Suppressor macrophage treated with lipopolysaccharide for 1 hour (primary cell): ENCODE data around the gene TTYH3.
"Not testable (repeated sequence)": the region's sequence is repeated elsewhere in the genome, so short reads cannot be mapped to it uniquely, and the experiment has no call there.

Source experiments
- DNase-seq, 3 donors: peaks; one replicate each; pipeline ENCODE4 v3.0.0-alpha.2; 2020 to 2022

The TTYH3 gene, protein sequence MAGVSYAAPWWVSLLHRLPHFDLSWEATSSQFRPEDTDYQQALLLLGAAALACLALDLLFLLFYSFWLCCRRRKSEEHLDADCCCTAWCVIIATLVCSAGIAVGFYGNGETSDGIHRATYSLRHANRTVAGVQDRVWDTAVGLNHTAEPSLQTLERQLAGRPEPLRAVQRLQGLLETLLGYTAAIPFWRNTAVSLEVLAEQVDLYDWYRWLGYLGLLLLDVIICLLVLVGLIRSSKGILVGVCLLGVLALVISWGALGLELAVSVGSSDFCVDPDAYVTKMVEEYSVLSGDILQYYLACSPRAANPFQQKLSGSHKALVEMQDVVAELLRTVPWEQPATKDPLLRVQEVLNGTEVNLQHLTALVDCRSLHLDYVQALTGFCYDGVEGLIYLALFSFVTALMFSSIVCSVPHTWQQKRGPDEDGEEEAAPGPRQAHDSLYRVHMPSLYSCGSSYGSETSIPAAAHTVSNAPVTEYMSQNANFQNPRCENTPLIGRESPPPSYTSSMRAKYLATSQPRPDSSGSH

DNA sequence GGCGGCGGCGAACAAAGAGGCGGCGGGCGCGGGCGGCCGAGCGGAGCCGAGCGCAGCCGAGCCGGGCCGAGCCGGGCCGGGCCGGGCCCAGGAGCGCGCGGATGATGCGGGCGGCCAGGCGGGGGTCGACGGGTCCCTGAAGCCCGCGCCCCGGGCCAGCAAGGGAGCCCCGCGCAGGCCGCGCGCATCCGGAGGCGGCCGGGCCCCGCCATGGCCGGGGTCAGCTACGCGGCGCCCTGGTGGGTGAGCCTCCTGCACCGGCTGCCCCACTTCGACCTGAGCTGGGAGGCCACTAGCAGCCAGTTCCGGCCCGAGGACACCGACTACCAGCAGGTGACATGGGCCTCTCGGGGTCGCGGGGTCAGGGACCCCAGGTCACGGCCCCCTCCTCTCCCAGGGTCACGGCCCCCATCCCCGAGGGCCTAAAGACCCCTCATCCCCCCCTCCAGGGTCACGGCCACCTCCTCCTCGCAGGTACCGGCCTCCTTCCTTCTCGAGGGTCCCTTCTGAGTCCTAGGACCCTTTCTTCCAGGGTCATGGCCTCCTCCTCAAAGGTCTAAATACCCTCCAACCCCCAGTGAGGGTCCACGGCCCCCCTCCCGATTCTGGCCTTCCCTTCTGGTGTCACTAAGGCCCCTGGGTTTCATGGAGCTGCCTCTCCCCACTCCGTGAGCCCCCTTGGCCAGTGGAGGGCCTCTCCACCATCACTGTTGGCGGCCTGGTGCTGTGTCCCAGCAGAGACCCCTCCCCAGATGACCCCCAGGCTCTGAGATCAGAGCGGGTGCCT is at the start of gene TTYH3:
TTYH3 (plus strand) TSS at position 41 of the 787 bp plus-strand sequence; CDS start at position 211, 170 bp downstream.
- DNase-seq, result no peak

DNA sequence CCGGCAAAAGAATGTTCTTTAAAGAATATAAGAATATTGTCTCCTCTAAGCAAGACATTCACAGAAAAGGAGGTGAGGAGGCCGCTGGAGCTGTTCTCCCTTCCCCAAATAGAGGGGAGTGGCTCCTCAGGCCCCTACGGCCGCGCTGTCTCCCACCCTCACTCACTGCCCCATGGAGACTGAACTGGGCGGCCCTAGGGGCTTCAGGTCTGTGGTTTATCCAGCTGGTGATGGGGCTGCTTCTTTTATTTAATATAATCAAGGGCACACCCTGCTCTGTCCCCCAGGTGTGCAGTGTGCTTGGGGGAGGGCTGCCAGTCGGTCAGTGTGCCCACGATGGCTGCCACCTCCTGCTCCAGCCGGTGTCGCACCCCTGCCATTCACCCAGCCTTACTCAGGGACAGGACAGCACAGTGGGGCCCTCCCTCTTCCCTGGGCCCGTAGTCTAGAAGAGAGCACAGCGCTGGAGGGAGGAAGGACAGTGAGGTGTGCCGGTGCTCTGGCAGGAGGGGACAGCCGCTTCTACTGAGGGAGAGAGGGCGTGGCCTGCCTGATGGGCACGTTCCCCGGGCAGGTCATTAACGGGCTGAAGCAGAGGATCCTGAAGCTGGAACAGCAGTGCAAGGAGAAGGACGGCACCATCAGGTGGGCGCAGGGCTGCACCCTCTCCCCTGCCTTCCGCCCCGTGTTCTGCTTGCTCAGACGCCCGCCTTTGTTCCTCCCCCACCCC is 49.6 kb upstream of the TTYH3 start:
- DNase-seq, result no peak

DNA sequence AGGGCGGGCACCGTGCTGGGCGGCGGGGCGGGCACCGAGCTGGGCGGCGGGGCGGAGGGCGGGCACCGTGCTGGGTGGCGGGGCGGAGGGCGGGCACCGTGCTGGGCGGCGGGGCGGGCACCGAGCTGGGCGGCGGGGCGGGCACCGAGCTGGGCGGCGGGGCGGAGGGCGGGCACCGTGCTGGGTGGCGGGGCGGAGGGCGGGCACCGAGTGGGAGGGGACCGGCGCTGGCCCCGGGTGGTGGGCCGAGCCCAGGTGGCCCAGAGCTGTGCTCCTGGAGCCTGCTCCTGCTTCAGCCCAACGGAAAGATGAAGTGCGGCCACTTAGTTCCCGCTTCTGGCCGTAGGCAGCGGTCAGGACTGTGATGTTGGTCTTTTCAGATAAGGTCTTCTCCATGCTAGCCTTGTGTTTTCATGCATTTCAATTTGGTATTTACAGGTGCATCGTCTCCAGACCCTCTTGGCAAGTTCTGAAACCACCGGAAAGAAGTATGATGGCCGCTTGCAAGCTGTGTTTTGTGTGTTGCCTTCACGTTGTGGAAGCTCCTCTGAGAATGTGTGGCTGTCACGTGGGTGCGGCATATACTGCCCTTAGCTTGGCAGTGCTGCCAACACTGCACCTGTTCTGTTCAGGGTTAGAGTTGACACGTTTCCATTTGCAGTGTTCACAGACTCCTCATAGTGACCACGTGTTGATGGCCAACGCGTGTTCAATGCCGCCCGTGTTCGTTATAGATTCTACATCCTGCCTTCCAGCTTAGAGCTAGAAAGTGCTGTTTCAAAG is 47.8 kb upstream of the TTYH3 start:
- DNase-seq, result no peak

DNA sequence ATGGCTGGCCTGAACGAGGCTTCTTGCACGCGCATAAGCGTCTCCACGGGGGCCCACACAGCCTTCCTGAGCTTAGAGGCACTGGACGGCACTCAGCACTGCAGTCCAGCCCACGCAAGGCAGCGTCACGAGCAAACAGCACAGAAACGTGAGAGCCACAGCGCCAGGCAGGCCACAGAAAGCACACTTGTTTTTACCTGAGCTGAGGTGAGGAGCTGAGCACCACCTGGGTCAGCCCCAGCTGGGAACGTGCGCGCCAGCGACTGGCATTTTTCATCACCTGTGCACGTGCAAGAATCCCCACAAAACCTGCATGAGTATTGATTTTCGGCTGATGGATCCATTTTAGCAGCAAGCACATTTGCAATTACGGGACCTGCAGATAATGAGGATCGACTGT is 46.3 kb upstream of the TTYH3 start:
- no peak for DNase-seq

DNA sequence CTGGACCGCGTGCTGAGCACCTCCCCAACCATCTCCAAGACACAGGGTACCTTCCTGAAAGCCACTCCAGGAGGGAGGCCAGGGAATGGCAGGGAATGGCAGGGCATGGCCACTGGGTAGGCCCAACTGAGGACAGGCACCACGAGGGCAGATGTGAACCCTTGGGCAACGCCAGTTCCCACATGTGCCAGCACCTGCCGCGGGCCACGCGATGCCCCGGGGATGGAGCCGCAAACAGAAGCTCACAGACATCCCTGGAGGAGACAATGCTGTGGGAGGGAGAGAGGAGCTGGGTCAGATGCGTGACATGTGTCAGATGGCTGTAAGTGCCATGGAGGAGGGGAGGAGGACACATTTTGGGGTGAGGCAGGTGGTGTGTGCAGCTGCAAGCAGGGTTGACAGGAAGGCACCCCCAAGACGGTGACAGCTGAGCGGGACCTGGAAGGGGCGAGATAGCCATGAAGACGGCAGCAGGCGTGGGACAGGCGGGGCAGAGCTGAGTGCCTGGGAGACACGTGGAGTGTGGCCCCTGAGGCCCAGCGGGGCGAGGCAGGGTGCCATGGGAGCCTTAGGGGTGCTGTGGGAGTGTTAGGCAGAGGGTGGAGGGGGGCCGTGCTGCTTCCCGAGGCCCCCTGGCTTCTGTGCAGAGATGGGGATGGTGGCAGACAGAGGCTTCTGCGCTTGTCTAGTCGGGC is 45.3 kb upstream of the TTYH3 start:
- DNase-seq, result no peak

DNA sequence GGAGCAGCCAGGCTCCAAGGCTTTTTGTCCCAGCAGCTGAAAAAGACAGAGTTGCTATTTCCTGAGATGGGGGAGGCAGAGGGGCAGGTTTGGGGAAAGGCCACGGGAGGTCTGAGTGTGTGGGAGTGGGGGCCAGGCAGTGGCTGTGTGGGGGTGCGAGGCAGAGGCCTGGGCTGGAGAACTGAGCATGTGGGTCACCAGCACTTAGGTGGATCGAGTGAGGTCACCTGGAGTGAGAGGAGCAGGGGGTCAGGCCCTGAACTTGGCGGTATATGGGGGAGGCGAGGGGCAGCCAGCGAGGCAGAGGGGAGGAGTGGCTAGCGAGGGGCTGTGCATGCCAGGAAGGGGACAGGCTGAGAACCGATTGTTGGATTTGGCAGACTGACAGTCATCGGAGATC is 44.7 kb upstream of the TTYH3 start:
- DNase-seq, result no peak

DNA sequence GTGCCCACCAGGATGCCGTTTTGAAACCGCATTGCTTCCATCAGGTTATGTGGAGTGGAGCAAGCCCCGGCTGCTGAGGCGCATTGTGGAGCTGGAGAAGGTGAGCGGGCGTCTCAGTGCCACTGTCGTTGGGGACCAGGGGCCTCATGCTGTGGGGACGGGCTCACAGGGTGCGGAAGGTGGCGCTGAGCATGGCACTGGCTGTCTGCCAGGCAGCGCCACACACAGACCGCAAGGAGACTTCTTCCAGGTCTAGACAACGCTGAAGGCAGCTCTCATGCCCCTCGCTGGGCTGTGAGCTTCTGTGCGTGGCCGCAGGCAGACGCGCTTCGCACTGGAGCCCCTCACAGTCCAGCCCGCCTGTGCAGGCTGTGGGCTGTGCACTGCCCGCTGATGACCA is 44.0 kb upstream of the TTYH3 start:
- no peak for DNase-seq

DNA sequence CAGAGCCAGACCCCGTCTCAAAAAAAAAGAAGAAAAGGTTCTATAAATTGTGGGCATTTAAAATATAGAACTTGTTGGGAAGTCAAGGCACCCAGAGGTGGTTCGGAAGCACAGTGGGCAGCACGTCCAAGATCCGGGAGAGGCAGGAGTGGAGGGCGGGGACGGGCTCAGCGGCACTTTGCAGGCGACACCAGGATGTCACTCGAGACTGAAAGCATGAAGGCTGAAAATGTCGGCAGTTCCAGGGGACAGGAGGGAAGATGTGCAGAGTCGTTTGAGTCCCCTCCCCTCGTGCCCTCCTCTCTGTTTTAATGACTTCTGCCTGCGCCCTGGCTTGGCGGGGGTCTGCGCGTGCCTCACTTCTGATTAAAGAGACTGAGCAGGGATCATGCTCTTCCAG is 42.4 kb upstream of the TTYH3 start:
- no peak for DNase-seq

DNA sequence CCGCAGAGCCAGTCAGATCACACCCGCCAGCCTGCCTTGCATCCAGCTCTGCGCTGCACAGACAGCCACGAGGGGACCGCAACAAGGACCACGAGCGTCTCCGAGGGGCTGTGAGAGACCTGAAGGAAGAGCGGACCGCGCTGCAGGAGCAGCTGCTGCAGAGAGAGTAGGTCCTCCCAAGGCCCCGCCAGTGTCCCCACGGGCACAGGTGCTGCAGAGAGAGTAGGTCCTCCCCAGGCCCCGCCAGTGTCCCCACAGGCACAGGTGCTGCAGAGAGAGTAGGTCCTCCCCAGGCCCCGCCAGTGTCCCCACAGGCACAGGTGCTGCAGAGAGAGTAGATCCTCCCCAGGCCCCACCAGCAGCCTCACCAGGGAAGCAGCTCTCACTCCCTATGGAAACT is 41.8 kb upstream of the TTYH3 start:
- not testable (repeated sequence) for DNase-seq

DNA sequence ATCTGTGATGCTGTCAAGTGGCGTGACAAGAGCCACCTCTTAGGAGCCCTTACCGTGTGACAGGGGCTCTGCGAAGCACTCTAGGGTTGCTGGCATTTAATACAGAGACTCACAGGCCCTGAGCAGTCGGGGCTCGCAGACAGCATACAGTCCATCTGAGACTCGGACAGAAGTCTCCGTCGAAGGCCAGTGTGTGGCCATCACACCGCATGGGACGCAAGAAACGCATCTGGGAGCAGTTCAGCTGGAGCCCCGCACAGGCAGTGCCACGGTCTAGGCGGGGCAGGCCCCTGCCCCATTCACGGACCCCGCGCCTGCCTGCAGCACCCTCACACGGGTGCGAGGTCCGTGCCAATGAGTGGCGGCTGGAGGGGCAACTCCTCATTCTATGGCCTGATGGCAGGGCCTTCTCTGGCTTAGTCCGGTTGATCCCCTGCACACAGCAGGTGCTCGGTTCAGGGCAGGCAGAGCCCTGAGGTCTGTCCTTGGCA is 39.4 kb upstream of the TTYH3 start:
- no peak for DNase-seq

DNA sequence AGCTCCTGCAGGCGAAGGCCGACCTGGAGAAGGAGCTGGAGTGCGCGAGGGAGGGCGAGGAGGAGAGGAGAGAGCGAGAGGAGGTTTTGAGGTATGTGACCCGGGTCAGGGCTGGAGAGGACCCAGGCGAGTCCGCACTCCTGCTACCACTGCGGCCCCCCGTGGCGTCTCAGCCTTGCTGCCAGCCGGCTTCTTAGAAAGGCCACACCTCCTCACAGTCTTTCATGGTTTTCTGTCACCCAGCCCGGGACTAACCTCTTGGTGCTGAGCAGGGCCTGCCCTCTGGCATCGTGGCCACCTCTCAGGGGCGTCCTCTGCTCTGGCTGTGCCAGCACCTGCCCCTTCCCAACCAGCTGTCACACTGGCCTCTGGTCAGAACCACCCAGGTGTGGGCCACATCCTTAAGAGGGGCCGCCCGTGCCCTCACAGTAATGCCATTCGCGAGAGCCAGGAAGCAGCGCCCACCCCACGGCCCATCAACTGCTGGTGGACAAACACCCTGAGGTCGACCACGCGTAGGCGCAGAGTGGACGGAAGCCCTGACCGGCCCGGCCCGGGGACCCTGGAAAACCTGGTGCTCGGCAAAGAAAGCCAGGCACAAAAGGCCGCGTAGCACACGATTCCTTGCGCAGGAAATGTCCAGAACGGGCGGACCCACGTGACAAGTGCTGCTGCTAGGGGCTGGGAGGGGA is 38.6 kb upstream of the TTYH3 start:
- no peak for DNase-seq

DNA sequence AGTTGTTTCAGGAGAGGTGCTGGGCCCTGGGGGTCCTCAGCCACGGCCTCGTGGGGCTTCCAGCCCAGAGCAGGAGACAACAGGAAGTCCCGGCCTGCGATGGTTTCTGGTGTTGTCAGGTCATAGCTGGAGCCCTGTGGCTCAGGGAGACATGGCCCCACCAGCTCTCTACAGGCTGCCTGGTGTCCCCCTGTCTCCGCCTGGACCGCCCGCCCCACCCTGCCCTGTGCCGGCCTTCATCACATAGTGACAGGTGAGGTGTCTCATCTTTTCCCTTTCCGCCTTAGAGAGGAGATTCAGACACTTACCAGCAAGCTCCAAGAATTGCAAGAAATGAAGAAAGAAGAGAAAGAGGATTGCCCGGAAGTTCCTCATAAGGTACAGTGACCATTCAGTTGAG is 37.2 kb upstream of the TTYH3 start:
- no peak for DNase-seq

DNA sequence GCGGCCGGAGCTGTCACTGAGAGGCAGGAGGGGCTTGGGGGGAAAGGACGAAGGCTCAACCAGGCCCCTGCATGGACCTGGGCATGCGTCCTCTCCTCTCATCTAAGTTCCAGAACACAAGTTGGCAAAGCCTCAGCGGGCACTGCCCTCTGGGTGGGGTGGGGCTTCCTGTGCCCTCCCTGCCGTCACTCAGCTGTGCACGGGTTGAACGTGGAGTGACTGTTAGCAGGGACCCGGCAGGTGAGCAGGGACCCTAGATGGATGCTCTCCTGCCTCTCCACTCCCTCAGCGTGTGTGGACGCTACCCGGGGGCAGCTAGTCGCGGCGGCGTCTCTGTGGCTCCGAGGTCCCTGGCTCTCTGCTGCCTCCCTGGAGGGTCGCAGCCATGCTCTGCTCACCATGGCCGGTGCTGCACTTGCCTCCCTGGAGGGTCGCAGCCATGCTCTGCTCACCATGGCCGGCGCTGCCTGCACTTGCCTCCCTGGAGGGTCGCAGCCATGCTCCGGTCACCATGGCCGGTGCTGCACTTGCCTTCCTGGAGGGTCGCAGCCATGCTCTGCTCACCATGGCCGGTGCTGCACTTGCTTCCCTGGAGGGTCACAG is 36.4 kb upstream of the TTYH3 start:
- no peak for DNase-seq

DNA sequence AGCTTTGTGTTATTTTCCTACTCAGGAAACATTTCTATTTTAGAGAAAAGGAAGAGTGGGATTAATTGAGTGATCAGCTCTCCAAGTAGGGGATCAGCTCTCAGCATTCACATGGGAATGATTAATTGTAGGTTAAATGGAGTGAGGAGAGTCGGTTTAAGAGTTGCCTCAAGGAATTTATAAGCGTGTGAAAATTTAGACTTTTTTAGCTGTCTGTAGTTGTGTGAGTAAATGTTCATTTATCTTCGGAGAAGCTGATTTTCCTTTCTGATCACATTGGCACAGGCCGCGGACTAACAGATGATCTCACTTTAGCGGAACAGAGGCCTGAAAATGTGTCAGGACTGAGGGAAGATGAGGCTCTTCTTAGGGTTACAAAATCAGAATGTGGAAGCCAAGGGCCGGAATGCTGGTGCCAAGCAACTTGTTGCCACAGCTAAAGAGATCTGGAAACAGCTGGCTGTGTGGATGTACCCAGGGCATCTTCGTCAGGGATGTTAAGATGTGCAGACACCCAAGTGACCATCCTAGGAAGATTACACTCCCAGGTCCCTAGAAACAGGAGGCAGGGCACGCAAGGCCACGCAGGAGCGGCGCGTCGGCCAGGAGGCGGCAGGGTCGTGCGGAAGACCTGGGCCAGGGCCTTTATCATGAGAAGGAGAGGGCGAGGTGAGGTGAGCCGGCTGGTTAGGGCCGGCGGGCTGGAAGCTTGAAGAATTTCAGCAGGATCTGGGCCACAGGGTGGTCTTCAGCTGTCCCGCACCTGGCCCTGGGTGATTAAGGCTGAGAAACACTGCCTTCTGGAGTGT is 35.1 kb upstream of the TTYH3 start:
- no peak for DNase-seq

DNA sequence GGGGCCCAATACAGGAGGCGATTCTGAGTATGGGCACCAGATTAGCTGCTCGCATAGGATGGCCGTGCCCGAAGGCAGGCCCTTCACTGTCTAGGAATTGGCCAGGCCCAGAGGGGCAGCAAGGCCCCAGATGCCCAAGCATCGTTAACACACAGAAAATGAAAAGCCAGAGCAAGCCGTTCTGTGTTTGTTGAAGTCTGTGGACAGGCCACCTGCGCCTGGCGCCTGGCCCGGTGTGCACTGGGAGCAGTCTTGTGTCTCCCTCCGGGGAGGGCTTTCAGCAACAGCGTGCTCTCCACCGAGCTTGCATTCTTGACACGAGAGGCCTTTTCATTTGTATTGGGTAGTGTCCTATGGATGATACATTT is 34.5 kb upstream of the TTYH3 start:
- DNase-seq, result no peak

DNA sequence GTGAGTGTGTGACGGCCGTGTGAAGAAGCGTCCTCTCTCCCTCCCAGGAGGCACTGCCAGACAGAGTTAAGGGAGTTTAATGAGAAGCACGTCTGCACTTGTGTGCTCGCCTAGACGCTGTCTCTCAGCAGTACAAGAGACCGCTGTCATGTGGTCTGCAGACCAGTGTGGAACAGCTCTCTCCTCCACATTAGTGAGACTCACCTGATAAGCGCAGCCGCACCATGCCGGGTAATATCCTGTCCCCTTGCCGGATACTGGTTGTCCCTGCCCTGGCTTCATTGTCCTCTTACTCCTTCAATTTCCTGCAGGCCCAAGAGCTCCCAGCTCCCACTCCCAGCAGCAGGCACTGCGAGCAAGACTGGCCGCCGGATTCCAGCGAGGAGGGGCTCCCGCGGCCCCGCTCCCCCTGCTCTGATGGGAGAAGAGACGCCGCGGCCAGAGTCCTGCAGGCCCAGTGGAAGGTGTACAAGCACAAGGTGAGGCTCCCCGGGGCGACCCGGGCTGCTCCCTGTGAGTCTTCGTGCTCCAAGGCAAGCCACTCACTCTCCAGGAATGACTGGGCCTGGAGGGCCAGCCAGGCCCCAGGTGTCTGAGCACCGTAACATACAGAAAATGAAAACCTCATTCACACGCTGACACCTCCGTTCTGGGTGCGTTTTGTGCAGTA is 33.5 kb upstream of the TTYH3 start:
- no peak for DNase-seq

DNA sequence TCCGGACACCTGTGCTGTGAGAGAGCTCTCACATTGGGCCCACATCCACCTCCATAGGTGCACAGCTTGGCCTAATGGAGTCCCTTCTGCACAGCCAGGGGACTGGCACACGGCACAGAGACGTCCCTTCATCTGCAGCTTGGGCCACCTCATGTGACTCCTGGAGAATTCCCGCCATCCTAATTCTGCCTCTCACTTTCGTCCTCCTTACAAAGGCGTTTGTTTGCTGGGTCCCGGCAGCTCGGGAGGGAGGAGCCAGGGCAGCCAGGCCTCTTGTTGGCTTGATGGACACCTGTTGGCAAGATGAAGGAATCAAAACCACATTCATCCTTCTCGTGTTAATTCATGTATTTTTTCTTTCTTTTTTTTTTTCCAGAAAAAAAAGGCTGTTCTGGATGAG is 30.7 kb upstream of the TTYH3 start:
- DNase-seq, result no peak

DNA sequence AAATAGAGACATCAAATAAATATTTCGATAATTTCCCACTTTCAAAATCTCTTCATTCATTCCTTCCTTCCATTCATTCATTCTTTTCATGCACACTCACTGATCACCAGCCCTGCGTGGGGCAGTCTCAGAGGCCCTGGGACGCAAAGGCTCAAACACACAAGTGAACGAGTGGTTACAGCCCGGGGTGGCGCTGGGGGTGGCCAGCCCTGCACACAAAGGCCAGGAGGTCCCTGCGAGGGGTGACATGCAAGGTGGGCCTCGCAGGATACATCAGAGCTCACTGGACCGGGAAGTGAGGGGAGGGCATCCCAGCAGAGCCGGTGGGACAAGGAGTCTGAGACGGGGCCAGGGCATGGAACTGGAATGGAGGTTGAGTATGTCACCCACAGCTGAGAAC is 29.9 kb upstream of the TTYH3 start:
- no peak for DNase-seq

DNA sequence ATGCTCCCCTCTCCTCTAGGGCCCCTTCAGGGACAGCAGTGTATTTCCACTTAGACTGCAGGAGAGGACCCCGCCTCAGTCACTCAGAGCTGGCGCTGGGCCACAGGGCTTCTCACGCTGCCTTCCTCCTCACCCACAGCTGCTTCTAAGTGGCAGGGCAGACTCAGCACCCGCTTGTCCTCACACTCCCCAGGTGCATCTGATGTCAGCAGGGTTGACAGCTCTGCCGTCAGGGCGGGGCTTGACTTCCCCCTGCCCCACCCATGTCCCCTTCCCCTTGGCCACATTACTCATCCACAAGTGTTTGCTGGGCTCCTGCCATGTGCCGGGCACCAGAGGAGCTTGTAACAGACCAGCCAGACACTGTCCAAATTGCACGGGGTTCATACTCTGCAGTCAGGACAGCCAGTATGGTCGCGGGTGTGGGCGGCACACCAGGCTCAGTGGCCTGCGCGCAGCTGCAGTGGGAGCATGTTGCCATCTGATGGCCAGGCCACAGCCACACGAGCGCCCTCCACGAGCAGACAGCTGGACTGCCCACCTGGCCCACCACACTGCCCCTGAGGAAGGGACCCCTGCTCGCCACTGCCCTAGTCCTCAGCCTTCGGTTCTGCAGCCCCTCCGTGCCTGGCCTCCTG is 29.3 kb upstream of the TTYH3 start:
- DNase-seq, result no peak
